ENCODE measurements around the gene PRICKLE3. TPM values are rescaled to one million over a fixed set of nuclear protein-coding genes. Genes with fewer than 3 reads are reported as not detected.
A peak's percentile ranks its signal among the peaks of the same experiment; 100 is the strongest.

Gene PRICKLE3
- total and polyA plus RNA-seq, 7 experiments from 2014 or later = 1.4 to 19.8 (median 9.0) TPM

- Mint-ChIP-seq H3K4me3 (peak overlapping the region in 3 of 10 donors; percentile 16 to 51 (median 47)), H3K9me3 (peaks cover 0 to 4% (median 0%) of the 10 kb centered on the region in 11 donors), H3K4me1 (no peaks in the 10 kb centered on the region), H3K36me3 (peaks cover 0 to 3% (median 0%) of the 10 kb centered on the region in 5 donors), H3K27me3 (peaks cover 0 to 8% (median 0%) of the 10 kb centered on the region in 5 donors), H3K27ac (no peak overlapping the region)
- Histone ChIP-seq H3K27me3 (ENCODE audit: control insufficient read depth in 2 of 2, insufficient read depth in 2 of 2, low read length in 2 of 2) (no peaks in the 10 kb centered on the region), H3K36me3 (ENCODE audit: control insufficient read depth in 2 of 3, insufficient read depth in 3 of 3, low read length in 3 of 3) (no peaks in the 10 kb centered on the region), H3K4me1 (ENCODE audit: control insufficient read depth in 2 of 2, insufficient read depth in 2 of 2, low read length in 2 of 2) (no peaks in the 10 kb centered on the region), H3K27ac (ENCODE audit: low read depth, low read length) (no peak overlapping the region), H3K4me3 (ENCODE audit: low read length) (no peak overlapping the region), H3K9me3 (ENCODE audit: control insufficient read depth in 2 of 3, low read length in 3 of 3) (no peaks in the 10 kb centered on the region)
- intact Hi-C loops (cut with micrococcal nuclease) = no loop called here
- ChIA-PET CTCF (no interaction called here), POLR2A (no interaction called here)
- ATAC-seq (no peak), DNase-seq (peak in 1 of 9 donors; percentile 16)
Measured at GRCh38 chrX:49209434-49210251, 23.5 kb upstream of the PRICKLE3 start.

DNA sequence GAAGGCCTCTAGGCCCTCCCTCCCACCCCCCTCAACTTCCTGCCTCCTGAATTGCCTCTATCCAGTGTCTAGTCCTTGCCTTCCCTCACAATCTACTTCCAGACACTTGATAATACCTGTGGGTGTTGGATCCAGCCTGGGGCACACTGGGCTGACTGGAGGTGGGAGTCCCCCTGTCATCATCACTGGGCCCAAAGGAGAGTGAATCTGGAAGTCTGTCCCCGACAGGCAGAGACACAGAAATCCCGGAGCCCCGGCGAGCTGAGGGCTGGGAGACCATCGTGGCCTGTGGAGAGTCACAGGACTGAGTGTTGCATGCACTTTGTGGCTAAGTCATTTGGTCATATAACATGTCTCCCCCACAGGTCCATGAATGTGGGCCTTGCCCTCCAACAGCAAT lies 22.2 kb upstream of the PRICKLE3 start:
- no peak for ATAC-seq
- intact Hi-C loops (cut with micrococcal nuclease) = no loop called here
- no peaks in the 10 kb centered on the region for H3K4me1 ChIP-seq (ENCODE audit: control insufficient read depth in 2 of 2, insufficient read depth in 2 of 2, low read length in 2 of 2)

GRCh38 chrX:49206543-49206942 lies 20.4 kb upstream of the PRICKLE3 start:
- POLR2A ChIA-PET = no interaction called here

More for the DNA sequence above, 22.2 kb upstream of the PRICKLE3 start:
- H3K27ac Mint-ChIP-seq = no peak overlapping the region
- H3K36me3 Mint-ChIP-seq = peaks cover 0 to 3% (median 0%) of the 10 kb centered on the region in 5 donors
- Histone ChIP-seq H3K36me3 (ENCODE audit: control insufficient read depth in 2 of 3, insufficient read depth in 3 of 3, low read length in 3 of 3) (no peaks in the 10 kb centered on the region), H3K27me3 (ENCODE audit: control insufficient read depth in 2 of 2, insufficient read depth in 2 of 2, low read length in 2 of 2) (no peaks in the 10 kb centered on the region), H3K27ac (ENCODE audit: low read depth, low read length) (no peak overlapping the region), H3K4me3 (ENCODE audit: low read length) (no peak overlapping the region), H3K9me3 (ENCODE audit: control insufficient read depth in 2 of 3, low read length in 3 of 3) (no peaks in the 10 kb centered on the region)
- H3K9me3 Mint-ChIP-seq = peaks cover 0 to 4% (median 0%) of the 10 kb centered on the region in 11 donors
- no peaks in the 10 kb centered on the region for H3K4me1 Mint-ChIP-seq
- peaks cover 0 to 7% (median 0%) of the 10 kb centered on the region in 5 donors for H3K27me3 Mint-ChIP-seq
- DNase-seq = no peak
- ChIA-PET CTCF (no interaction called here), POLR2A (interaction anchor here (0.6 kb wide), 1 partner anchor 80 kb away, joined by 3 read pairs; no protein-coding TSS in a partner anchor)
- no peak overlapping the region for H3K4me3 Mint-ChIP-seq

DNA sequence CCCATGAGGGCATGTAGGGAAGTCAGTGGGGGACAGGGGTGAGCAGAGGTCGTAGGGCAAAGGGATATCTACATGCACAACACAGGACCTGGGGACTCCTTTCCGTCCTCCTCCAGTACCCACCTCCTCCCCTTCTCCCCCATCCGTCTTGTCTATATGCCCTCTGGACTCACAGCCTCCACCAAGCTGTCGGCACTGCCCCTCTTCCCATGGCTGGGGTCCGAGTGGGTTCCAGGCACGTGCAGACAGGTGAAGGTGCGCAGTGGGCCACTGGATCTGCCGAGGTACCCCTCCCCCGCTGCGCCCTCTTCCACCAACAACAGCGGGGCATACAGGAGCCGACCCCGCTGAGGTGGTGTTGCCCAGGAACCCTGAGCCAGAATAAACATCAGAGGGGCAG lies 19.3 kb upstream of the PRICKLE3 start:
- Mint-ChIP-seq H3K36me3 (no peaks in the 10 kb centered on the region), H3K27me3 (peaks cover 0 to 7% (median 0%) of the 10 kb centered on the region in 5 donors), H3K4me3 (no peak overlapping the region), H3K4me1 (peaks cover 0 to 4% (median 4%) of the 10 kb centered on the region in 7 donors), H3K27ac (no peak overlapping the region), H3K9me3 (no peaks in the 10 kb centered on the region)
- ATAC-seq = no peak
- H3K4me3 ChIP-seq (ENCODE audit: low read length) = no peak overlapping the region
- no peaks in the 10 kb centered on the region for H3K27me3 ChIP-seq (ENCODE audit: control insufficient read depth in 2 of 2, insufficient read depth in 2 of 2, low read length in 2 of 2)
- no peaks in the 10 kb centered on the region for H3K36me3 ChIP-seq (ENCODE audit: control insufficient read depth in 2 of 3, insufficient read depth in 3 of 3, low read length in 3 of 3)
- no peak overlapping the region for H3K27ac ChIP-seq (ENCODE audit: low read depth, low read length)
- DNase-seq = no peak
- no peaks in the 10 kb centered on the region for H3K4me1 ChIP-seq (ENCODE audit: control insufficient read depth in 2 of 2, insufficient read depth in 2 of 2, low read length in 2 of 2)
- ChIA-PET POLR2A (no interaction called here), CTCF (no interaction called here)
- no peaks in the 10 kb centered on the region for H3K9me3 ChIP-seq (ENCODE audit: control insufficient read depth in 2 of 3, low read length in 3 of 3)
- intact Hi-C loops (cut with micrococcal nuclease) = no loop called here

More at GRCh38 chrX:49206543-49206942, 20.4 kb upstream of the PRICKLE3 start:
- H3K9me3 ChIP-seq (ENCODE audit: control insufficient read depth in 2 of 3, low read length in 3 of 3) = no peaks in the 10 kb centered on the region
- H3K27ac ChIP-seq (ENCODE audit: low read depth, low read length) = no peak overlapping the region
- H3K36me3 ChIP-seq (ENCODE audit: control insufficient read depth in 2 of 3, insufficient read depth in 3 of 3, low read length in 3 of 3) = no peaks in the 10 kb centered on the region
- Mint-ChIP-seq H3K4me1 (no peaks in the 10 kb centered on the region), H3K27me3 (peaks cover 0 to 7% (median 0%) of the 10 kb centered on the region in 5 donors), H3K9me3 (no peaks in the 10 kb centered on the region), H3K4me3 (no peak overlapping the region), H3K27ac (no peak overlapping the region), H3K36me3 (peaks cover 0 to 3% (median 0%) of the 10 kb centered on the region in 5 donors)
- no peaks in the 10 kb centered on the region for H3K4me1 ChIP-seq (ENCODE audit: control insufficient read depth in 2 of 2, insufficient read depth in 2 of 2, low read length in 2 of 2)
- CTCF ChIA-PET = no interaction called here
- no peaks in the 10 kb centered on the region for H3K27me3 ChIP-seq (ENCODE audit: control insufficient read depth in 2 of 2, insufficient read depth in 2 of 2, low read length in 2 of 2)
- H3K4me3 ChIP-seq (ENCODE audit: low read length) = no peak overlapping the region
- no peak for DNase-seq
- no peak for ATAC-seq
- intact Hi-C loops (cut with micrococcal nuclease) = no loop called here

DNA sequence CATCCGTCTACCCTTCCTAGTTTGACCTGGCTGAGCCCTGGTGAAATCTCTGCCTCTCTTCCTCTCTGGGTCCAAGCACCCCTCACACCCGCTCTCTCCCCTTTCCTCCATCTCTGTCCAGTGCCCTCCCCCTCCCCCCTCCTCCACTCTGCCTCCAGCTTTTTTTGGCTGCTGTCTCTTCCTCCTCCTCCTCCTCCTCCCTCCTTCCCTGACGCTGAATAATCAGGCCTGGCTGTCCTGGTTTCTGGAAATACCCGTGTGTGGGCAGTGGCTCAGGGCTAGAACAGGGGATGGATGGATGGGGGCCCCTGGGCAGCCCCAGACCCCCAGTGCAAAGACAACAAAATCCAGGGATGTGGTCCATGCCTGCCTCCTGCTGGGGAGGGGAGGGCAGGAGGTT lies 18.5 kb upstream of the PRICKLE3 start:
- CTCF ChIA-PET = no interaction called here
- no peak overlapping the region for H3K4me3 ChIP-seq (ENCODE audit: low read length)
- no peaks in the 10 kb centered on the region for H3K4me1 ChIP-seq (ENCODE audit: control insufficient read depth in 2 of 2, insufficient read depth in 2 of 2, low read length in 2 of 2)
- Mint-ChIP-seq H3K4me3 (no peak overlapping the region), H3K9me3 (no peaks in the 10 kb centered on the region), H3K27ac (no peak overlapping the region), H3K36me3 (no peaks in the 10 kb centered on the region), H3K4me1 (peaks cover 0 to 6% (median 4%) of the 10 kb centered on the region in 7 donors), H3K27me3 (peaks cover 0 to 7% (median 0%) of the 10 kb centered on the region in 5 donors)
- ATAC-seq (no peak), DNase-seq (no peak)
- no peaks in the 10 kb centered on the region for H3K36me3 ChIP-seq (ENCODE audit: control insufficient read depth in 2 of 3, insufficient read depth in 3 of 3, low read length in 3 of 3)
- no peak overlapping the region for H3K27ac ChIP-seq (ENCODE audit: low read depth, low read length)
- H3K9me3 ChIP-seq (ENCODE audit: control insufficient read depth in 2 of 3, low read length in 3 of 3) = no peaks in the 10 kb centered on the region
- POLR2A ChIA-PET = no interaction called here
- intact Hi-C loops (cut with micrococcal nuclease) = no loop called here
- H3K27me3 ChIP-seq (ENCODE audit: control insufficient read depth in 2 of 2, insufficient read depth in 2 of 2, low read length in 2 of 2) = no peaks in the 10 kb centered on the region

GRCh38 chrX:49204017-49204416 lies 17.8 kb upstream of the PRICKLE3 start:
- H3K4me1 Mint-ChIP-seq = peaks cover 0 to 8% (median 4%) of the 10 kb centered on the region in 7 donors
- no peaks in the 10 kb centered on the region for H3K9me3 ChIP-seq (ENCODE audit: control insufficient read depth in 2 of 3, low read length in 3 of 3)
- no peaks in the 10 kb centered on the region for H3K9me3 Mint-ChIP-seq

More at GRCh38 chrX:49204017-49204416, 17.8 kb upstream of the PRICKLE3 start:
- POLR2A ChIA-PET = no interaction called here
- ATAC-seq (no peak), DNase-seq (no peak)
- H3K36me3 ChIP-seq (ENCODE audit: control insufficient read depth in 2 of 3, insufficient read depth in 3 of 3, low read length in 3 of 3) = no peaks in the 10 kb centered on the region
- H3K4me1 ChIP-seq (ENCODE audit: control insufficient read depth in 2 of 2, insufficient read depth in 2 of 2, low read length in 2 of 2) = no peaks in the 10 kb centered on the region
- H3K27ac ChIP-seq (ENCODE audit: low read depth, low read length) = no peak overlapping the region
- no peaks in the 10 kb centered on the region for H3K27me3 ChIP-seq (ENCODE audit: control insufficient read depth in 2 of 2, insufficient read depth in 2 of 2, low read length in 2 of 2)
- peaks cover 0 to 8% (median 0%) of the 10 kb centered on the region in 5 donors for H3K27me3 Mint-ChIP-seq
- no peak overlapping the region for H3K4me3 Mint-ChIP-seq
- H3K36me3 Mint-ChIP-seq = no peaks in the 10 kb centered on the region
- CTCF ChIA-PET = interaction anchor here (0.5 kb wide), 1 partner anchor 88 kb away, joined by 3 read pairs; no protein-coding TSS in a partner anchor
- H3K27ac Mint-ChIP-seq = no peak overlapping the region
- no peak overlapping the region for H3K4me3 ChIP-seq (ENCODE audit: low read length)
- intact Hi-C loops (cut with micrococcal nuclease) = no loop called here
